SK-N-SH treated with all-trans-retinoic acid at 6 μM for 48 hours (cell line): Measurements from ENCODE around the gene SEMA5A.

ENCODE experiments used
- CSDC2 ChIP-seq: fragments of 250-450 bp; sonication (Bioruptor Pico); IDR thresholded peaks from 2 replicates; pipeline ENCODE4 v1.5.0; 2020; ENCODE audit warnings: mild to moderate bottlenecking, moderate library complexity
- ESRRG ChIP-seq: fragments of 250-450 bp; sonication (Bioruptor Pico); IDR thresholded peaks from 2 replicates; pipeline ENCODE4 v1.6.1; 2021; ENCODE audit warnings: mild to moderate bottlenecking
- ISL1 ChIP-seq: fragments of 250-450 bp; sonication (Bioruptor Pico); IDR thresholded peaks from 2 replicates; pipeline ENCODE4 v2.1.2; 2022; ENCODE audit warnings: mild to moderate bottlenecking, moderate library complexity
- PATZ1 ChIP-seq: fragments of 250-450 bp; sonication (Bioruptor Pico); IDR thresholded peaks from 2 replicates; pipeline ENCODE4 v1.8.0; 2020; ENCODE audit warnings: mild to moderate bottlenecking, moderate library complexity, borderline replicate concordance
- PPARA ChIP-seq: fragments of 250-450 bp; sonication (Bioruptor Pico); IDR thresholded peaks from 2 replicates; pipeline ENCODE4 v1.5.0; 2020; ENCODE audit warnings: mild to moderate bottlenecking, borderline replicate concordance
- RARB ChIP-seq: fragments of 250-450 bp; sonication (Bioruptor Pico); IDR thresholded peaks from 2 replicates; pipeline ENCODE4 v1.8.0; 2021; ENCODE audit warnings: mild to moderate bottlenecking, moderate library complexity
- ZC3H10 ChIP-seq: fragments of 250-450 bp; sonication (Bioruptor Pico); IDR thresholded peaks from 2 replicates; pipeline ENCODE4 v1.5.1; 2021; ENCODE audit warnings: mild to moderate bottlenecking, moderate library complexity
- ZFP30 ChIP-seq: fragments of 450-650 bp; formaldehyde crosslinking; IDR thresholded peaks from 2 replicates; pipeline ENCODE4 v1.5.0; 2022; ENCODE audit warnings: mild to moderate bottlenecking, moderate library complexity
- ZNF565 ChIP-seq: fragments of 450-650 bp; formaldehyde crosslinking; conservative IDR thresholded peaks from 2 replicates; pipeline ENCODE4 v1.5.0; 2020; ENCODE audit warnings: low read depth, mild to moderate bottlenecking, moderate library complexity
- ZNF70 ChIP-seq: fragments of 450-650 bp; formaldehyde crosslinking; IDR thresholded peaks from 2 replicates; pipeline ENCODE4 v1.5.0; 2020; ENCODE audit warnings: mild to moderate bottlenecking, moderate library complexity
- TF ChIP-seq, protein P1 (sequence below): fragments of 250-450 bp; sonication (Bioruptor Pico); IDR thresholded peaks from 2 replicates; pipeline ENCODE4 v1.5.1; 2021; ENCODE audit warnings: mild to moderate bottlenecking, moderate library complexity
- TF ChIP-seq, protein P2 (sequence below): fragments of 250-450 bp; sonication (Bioruptor Pico); IDR thresholded peaks from 2 replicates; pipeline ENCODE4 v1.5.1; 2020; ENCODE audit warnings: low read depth, mild to moderate bottlenecking, moderate library complexity

- TF ChIP-seq ISL1 (CRISPR knock-in tag) (no peak), PPARA (CRISPR knock-in tag) (no peak), ZC3H10 (CRISPR knock-in tag) (no peak), PATZ1 (CRISPR knock-in tag) (no peak), CSDC2 (no peak), ZNF70 (CRISPR knock-in tag) (no peak), ESRRG (CRISPR knock-in tag) (no peak), ZFP30 (CRISPR knock-in tag) (no peak), RARB (CRISPR knock-in tag) (no peak), ZNF565 (no peak)
- TF ChIP-seq, protein P1, sequence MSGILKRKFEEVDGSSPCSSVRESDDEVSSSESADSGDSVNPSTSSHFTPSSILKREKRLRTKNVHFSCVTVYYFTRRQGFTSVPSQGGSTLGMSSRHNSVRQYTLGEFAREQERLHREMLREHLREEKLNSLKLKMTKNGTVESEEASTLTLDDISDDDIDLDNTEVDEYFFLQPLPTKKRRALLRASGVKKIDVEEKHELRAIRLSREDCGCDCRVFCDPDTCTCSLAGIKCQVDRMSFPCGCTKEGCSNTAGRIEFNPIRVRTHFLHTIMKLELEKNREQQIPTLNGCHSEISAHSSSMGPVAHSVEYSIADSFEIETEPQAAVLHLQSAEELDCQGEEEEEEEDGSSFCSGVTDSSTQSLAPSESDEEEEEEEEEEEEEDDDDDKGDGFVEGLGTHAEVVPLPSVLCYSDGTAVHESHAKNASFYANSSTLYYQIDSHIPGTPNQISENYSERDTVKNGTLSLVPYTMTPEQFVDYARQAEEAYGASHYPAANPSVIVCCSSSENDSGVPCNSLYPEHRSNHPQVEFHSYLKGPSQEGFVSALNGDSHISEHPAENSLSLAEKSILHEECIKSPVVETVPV (CRISPR knock-in tag): no peak
- TF ChIP-seq, protein P2, sequence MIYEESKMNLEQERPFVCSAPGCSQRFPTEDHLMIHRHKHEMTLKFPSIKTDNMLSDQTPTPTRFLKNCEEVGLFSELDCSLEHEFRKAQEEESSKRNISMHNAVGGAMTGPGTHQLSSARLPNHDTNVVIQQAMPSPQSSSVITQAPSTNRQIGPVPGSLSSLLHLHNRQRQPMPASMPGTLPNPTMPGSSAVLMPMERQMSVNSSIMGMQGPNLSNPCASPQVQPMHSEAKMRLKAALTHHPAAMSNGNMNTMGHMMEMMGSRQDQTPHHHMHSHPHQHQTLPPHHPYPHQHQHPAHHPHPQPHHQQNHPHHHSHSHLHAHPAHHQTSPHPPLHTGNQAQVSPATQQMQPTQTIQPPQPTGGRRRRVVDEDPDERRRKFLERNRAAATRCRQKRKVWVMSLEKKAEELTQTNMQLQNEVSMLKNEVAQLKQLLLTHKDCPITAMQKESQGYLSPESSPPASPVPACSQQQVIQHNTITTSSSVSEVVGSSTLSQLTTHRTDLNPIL: no peak
Observed at GRCh38 chr5:9467199-9468059, 78.4 kb downstream of the SEMA5A start.
